CD4-positive, alpha-beta T cell treated with Interleukin-10 for 1 hour (primary cell): ENCODE data around the gene ZNF385B.
"Not testable (repeated sequence)": the region's sequence is repeated elsewhere in the genome, so short reads cannot be mapped to it uniquely, and the experiment has no call there.

ENCODE experiments used
- DNase-seq: peaks from one replicate; pipeline ENCODE4 v3.0.0-alpha.2; 2020

ZNF385B gene

GRCh38 chr2:179461420-179461819 lies 400.0 kb downstream of the ZNF385B start:
- DNase-seq: no peak

GRCh38 chr2:179460181-179460929 lies 401.1 kb downstream of the ZNF385B start:
- no peak for DNase-seq

DNA sequence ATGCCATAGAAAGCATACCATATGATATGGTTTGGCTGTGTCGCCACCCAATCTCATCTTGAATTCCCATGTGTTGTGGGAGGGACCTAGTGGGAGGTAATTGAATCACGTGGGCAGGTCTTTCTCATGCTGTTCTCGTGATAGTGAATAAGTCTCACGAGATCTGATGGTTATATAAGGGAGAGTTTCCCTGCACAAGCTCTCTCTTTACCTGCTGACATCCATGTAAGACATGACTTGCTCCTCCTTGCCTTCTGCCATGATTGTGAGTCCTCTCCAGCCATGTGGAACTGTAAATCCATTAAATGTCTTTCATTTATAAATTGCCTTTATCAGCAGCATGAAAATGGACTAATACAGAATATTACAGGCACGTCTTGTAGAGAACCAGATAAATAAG lies 403.3 kb downstream of the ZNF385B start:
- DNase-seq: not testable (repeated sequence)

DNA sequence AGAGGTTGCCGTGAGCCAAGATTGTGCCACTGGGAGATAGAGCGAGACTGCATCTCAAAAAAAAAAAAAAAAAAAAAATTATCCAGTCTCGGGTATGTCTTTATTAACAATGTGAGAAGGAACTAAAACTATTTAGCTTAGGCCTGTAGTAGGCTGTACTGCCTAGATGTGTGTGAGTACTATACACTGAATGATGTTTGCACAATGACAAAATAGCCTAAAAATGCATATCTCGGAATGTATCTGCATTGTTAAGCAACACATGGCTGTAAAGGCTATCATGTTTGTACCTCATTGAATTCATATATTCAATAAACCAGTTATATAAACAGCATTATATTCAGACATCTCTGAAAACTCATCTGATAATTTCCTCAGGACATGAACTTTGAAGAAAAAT lies 405.6 kb downstream of the ZNF385B start:
- DNase-seq: no peak

DNA sequence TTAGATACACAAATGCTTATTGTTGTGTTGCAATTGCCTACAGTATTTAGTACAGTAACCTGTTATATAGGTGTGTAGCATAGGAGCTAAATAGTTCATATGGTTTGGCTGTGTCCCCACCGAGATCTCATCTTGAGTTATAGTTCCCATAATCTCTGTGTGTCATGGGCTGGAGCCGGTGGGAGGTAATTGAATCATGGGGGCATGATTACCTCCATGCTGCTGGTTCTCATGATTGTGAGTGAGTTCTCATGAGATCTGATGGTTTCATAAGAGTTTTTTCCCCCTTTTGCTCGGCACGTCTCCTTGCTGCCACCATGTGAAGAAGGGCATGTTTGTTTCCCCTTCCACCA lies 406.3 kb downstream of the ZNF385B start:
- no peak for DNase-seq

GRCh38 chr2:179454443-179455171 lies 406.8 kb downstream of the ZNF385B start:
- DNase-seq: no peak

- no peak for DNase-seq
Measured at GRCh38 chr2:179449010-179449409, 412.4 kb downstream of the ZNF385B start.

- DNase-seq: no peak
Measured at GRCh38 chr2:179447839-179448447, 413.5 kb downstream of the ZNF385B start.

DNA sequence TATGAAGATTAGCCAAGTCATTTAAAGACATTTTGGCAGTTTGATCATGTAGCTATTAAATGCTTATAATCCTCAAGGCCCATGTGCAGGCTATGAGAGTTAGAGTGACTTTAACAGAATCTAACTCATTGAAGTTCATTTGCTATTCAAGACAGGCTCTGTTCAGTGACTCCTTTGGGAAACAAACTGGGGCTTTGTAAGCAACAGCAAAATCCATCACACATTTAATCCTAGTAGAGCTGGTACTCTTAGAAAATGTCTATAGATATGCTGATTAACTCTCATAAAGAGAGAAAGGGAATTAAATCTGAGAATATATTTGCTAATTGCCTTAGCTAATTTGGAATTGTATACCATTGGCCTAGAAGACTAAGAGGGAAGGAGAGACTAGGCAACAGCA lies 414.0 kb downstream of the ZNF385B start:
- no peak for DNase-seq

- no peak for DNase-seq
Measured at GRCh38 chr2:179446476-179447141, 414.8 kb downstream of the ZNF385B start.

GRCh38 chr2:179444056-179444455 lies 417.4 kb downstream of the ZNF385B start:
- DNase-seq: no peak

DNA sequence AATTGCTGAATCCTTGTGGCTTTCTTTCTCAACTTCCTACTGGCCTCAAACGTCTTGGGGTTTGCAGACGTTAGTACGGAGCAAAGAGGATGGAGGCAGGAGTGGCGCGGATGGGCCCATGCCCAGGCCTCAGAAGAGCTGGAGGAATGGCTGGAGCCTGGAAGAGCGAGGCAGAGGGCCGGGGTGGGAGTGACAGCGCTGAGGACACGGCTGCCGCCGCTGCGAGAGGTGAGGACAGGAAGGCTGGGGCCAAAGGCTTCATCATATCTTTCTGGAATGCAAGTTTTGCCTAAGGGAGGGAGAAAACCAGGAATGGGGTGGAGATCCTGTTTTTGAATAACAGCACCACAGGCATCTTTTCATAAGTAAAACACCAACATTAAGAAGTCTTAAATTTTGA lies 418.2 kb downstream of the ZNF385B start:
- DNase-seq: no peak

DNA sequence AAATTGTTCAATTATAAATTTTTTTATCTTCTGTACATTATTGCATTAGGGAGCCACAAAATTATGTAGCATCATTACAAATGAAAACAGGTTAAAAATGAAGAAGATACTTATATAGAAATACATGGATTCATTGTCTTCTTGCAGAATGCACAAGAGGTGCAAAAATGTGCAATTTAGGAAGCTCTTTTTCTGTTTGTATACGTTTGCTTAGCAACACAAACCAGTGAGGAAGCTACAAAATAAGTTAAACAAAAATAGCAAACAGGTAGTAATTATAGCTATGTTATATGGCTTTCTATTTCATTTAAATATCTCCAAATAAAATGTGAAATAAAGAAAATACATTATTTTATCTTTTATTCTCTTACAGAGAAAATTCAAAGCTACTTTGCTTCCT lies 419.2 kb downstream of the ZNF385B start:
- DNase-seq: no peak

DNA sequence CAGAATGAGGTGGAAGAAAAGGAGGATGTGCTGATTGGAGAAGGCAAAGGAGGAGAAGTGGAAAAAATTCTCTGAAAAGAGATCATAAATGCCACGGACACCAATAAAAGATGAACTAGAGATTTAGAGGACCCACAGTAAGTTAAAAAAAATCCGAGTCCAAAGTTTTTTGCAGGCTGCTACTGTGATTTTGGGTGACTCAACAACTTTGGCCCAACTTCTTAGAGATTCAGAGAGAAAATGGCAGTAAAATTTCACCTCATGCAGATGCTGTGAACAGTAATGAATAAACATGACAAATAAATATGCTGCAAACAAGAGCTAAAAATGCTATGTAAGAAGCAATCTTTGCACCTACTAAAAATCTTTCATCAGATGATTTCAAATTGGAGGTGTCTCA lies 419.9 kb downstream of the ZNF385B start:
- no peak for DNase-seq

- DNase-seq: peak; percentile 43
Measured at GRCh38 chr2:179440642-179441251, 420.7 kb downstream of the ZNF385B start.

DNA sequence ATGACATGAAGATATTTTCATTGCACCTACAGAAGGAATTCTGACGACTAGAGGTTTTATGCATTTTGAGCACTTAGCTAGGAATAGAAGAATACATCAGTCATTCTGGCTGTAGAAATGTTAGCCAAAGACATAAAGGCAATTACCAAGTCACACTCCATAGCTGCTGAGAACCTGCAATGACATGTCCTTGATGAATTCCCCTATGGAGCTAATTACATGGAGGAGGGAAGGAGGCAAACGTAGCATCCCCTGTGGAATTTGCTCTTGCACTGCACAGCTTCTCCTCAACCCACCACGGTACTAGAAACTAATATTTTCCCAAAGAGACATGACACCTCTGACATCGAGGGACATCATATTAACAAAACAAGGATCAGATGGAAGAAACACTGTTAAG lies 422.8 kb downstream of the ZNF385B start:
- no peak for DNase-seq

DNA sequence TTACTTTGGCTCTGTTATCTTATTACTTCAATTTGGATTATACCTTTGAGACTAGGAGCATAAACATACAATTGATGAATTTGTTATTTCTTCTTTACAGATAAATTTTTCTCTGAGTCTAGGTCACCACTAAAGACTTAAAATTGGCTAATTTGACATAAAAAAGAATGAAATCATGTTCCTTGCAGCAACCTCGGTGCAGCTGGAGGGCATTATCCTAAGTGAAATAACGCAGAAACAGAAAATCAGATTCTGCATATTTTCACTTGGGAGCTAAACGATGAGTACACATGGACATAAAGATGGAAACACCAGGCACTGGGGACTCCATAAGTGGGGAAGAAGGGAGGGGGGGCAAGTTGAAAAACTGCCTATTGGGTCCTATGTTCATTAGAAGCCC lies 424.0 kb downstream of the ZNF385B start:
- no peak for DNase-seq

DNA sequence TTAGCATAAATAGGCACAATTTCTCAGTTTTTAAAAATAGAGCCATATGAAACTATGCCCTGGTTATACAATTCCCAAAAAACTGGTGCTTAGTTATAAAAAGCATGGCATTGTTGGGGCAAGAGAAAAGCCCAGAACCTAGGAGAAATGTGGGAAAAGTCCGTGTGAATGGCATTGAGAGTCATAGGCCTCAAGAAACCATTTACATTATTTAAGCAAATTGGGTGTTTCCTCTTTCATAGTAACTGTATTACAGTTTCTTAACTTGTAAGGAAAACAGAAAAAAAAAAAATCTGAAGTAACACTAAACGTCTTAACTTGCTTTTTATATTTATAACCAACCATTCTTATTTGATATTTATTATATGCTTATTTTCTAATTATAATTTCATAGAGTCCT lies 425.8 kb downstream of the ZNF385B start:
- DNase-seq: no peak

GRCh38 chr2:179435000-179435399 lies 426.4 kb downstream of the ZNF385B start:
- no peak for DNase-seq

DNA sequence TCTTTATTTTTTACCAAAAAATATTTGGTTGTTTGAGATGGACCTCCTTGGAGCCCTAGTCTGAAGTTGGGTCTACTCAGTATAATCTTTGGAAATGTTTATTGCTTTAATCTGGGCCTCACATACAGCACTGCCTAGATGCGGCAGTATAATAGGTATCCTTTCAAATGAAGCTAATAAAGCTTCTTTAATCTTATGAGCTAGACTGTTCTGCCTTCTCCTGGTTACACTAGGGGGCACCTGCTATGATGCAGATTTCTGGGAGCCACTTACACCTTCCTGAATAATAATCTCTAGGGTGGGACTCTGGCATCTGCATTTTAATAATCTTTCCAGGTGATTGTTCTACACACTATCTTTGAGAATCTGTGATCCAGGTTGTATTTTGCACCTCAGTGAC lies 427.1 kb downstream of the ZNF385B start:
- no peak for DNase-seq

DNA sequence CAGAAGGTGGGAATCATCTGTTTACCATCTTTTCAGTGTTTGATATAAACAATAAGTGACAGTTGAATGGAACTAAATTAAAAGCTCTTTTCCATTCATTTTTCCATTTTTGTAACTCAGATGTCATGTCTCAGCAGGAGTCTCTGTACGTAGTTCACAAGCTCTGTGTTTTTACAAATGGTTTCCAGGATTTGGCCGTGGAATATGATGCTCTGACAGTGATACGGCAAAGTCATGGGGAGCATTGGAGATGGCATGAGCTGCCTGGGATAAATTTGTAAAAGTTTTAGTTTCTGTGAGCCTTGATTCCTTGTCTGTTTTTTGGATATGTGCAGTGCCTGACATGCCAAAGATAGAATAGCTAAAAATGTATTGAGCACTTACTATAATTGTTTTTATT lies 428.7 kb downstream of the ZNF385B start:
- no peak for DNase-seq

DNA sequence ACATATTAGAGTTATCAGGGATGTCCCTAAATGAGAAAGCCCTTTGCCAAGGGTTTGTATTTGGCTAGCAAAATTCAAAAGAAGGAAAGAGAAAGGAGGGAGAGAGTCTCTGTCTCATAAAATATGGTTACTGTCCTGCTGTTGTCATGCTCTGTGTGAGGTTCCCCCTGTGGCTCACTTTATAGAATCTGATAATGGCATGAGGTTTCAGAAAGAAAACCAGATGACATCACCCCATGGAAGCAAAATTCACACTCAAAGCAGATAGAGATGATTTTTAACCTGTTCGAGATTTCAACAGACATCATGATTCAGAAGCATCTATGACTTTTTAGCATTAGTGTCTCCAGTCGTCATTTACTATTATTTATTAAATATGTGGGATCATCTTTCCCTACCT lies 431.8 kb downstream of the ZNF385B start:
- DNase-seq: no peak

GRCh38 chr2:179429060-179429471 lies 432.3 kb downstream of the ZNF385B start:
- DNase-seq: no peak
